MM.1S (cell line): Measurements from ENCODE around the gene MED20.

Source experiments
- DNase-seq: peaks from one replicate; pipeline ENCODE4 v3.0.0-alpha.2; 2015
- H2AFZ ChIP-seq: fragments of 300-600 bp; sonication (generic); 2 replicates; pipeline ENCODE4 v1.6.0; 2016; ENCODE audit warnings: antibody characterized with exemption, low read length
- H3F3A ChIP-seq: fragments of 300-600 bp; sonication (generic); 2 replicates; pipeline ENCODE4 v1.6.1; 2016; ENCODE audit warnings: mild to moderate bottlenecking, antibody characterized with exemption, low read length, moderate library complexity, mixed read lengths; ENCODE audit not compliant: insufficient read depth
- H3K27ac ChIP-seq: fragments of 300-600 bp; sonication (generic); 2 replicates; pipeline ENCODE4 v1.5.1; 2016; ENCODE audit warnings: mild to moderate bottlenecking, low read length
- H3K27me3 ChIP-seq: fragments of 300-600 bp; sonication (generic); replicated peaks from 2 replicates; pipeline ENCODE4 v1.6.0; 2016; ENCODE audit warnings: low read length; ENCODE audit not compliant: insufficient read depth
- H3K36me3 ChIP-seq: fragments of 300-600 bp; sonication (generic); replicated peaks from 2 replicates; pipeline ENCODE4 v1.6.1; 2016; ENCODE audit warnings: mild to moderate bottlenecking, low read length, mixed read lengths; ENCODE audit not compliant: insufficient read depth
- H3K4me1 ChIP-seq: fragments of 300-600 bp; sonication (generic); 2 replicates; pipeline ENCODE4 v1.6.1; 2016; ENCODE audit warnings: low read length, mixed read lengths
- H3K4me2 ChIP-seq: fragments of 300-600 bp; sonication (generic); 2 replicates; pipeline ENCODE4 v1.6.0; 2016; ENCODE audit warnings: low read depth, low read length
- H3K4me3 ChIP-seq: fragments of 300-600 bp; sonication (generic); 2 replicates; pipeline ENCODE4 v1.5.1; 2016; ENCODE audit warnings: low read length, mixed read lengths
- H3K79me2 ChIP-seq: fragments of 300-600 bp; sonication (generic); 2 replicates; pipeline ENCODE4 v1.6.1; 2016; ENCODE audit warnings: mixed run types, low read length, mixed read lengths
- H3K9ac ChIP-seq: fragments of 300-600 bp; sonication (generic); 2 replicates; pipeline ENCODE4 v1.6.1; 2016; ENCODE audit warnings: low read length, mixed read lengths
- H3K9me2 ChIP-seq: fragments of 300-600 bp; sonication (generic); replicated peaks from 2 replicates; pipeline ENCODE4 v1.6.1; 2016; ENCODE audit warnings: mild to moderate bottlenecking, low read length, mixed read lengths; ENCODE audit not compliant: insufficient read depth
- H3K9me3 ChIP-seq: fragments of 300-600 bp; sonication (generic); replicated peaks from 2 replicates; pipeline ENCODE4 v1.6.1; 2016; ENCODE audit warnings: mild to moderate bottlenecking, low read length, mixed read lengths; ENCODE audit not compliant: insufficient read depth
- H4K20me1 ChIP-seq: fragments of 300-600 bp; sonication (generic); 2 replicates; pipeline ENCODE4 v1.6.1; 2016; ENCODE audit warnings: mild to moderate bottlenecking, low read length, moderate library complexity, mixed read lengths; ENCODE audit not compliant: insufficient read depth
- CTCF ChIP-seq: fragments of 300-600 bp; sonication (generic); IDR thresholded peaks from 2 replicates; pipeline ENCODE4 v1.5.1; 2016; ENCODE audit warnings: antibody characterized with exemption, low read length, mixed read lengths
- EZH2 ChIP-seq: fragments of 300-600 bp; sonication (generic); optimal IDR thresholded peaks from 2 replicates; pipeline ENCODE3; 2017; ENCODE audit warnings: low read depth, mild to moderate bottlenecking, antibody characterized with exemption, low read length, mixed read lengths
- EZH2phosphoT487 ChIP-seq: fragments of 300-600 bp; sonication (generic); IDR thresholded peaks from 2 replicates; pipeline ENCODE4 v1.6.1; 2018; ENCODE audit warnings: antibody characterized with exemption, low read length

Gene MED20

GRCh38 chr6:41958022-41958856 lies 37.3 kb upstream of the MED20 start:
- H3F3A ChIP-seq = no peaks in the 10 kb centered on the region
- H3K9me2 ChIP-seq = no peaks in the 10 kb centered on the region
- H3K27ac ChIP-seq = no peak overlapping the region

GRCh38 chr6:41957117-41957516 lies 36.2 kb upstream of the MED20 start:
- no peaks in the 10 kb centered on the region for H3K79me2 ChIP-seq
- H3K4me3 ChIP-seq = no peak overlapping the region
- no peaks in the 10 kb centered on the region for H3K9me3 ChIP-seq
- H3K4me2 ChIP-seq = no peak overlapping the region
- TF ChIP-seq EZH2phosphoT487 (no peak), EZH2 (no peak), CTCF (no peak)
- no peaks in the 10 kb centered on the region for H3K27me3 ChIP-seq
- H3K27ac ChIP-seq = no peak overlapping the region
- no peaks in the 10 kb centered on the region for H3F3A ChIP-seq
- H3K4me1 ChIP-seq = no peaks in the 10 kb centered on the region
- H2AFZ ChIP-seq = no peak overlapping the region
- no peaks in the 10 kb centered on the region for H3K36me3 ChIP-seq
- H3K9ac ChIP-seq = no peak overlapping the region
- DNase-seq = no peak
- no peaks in the 10 kb centered on the region for H3K9me2 ChIP-seq
- H4K20me1 ChIP-seq = no peaks in the 10 kb centered on the region

More at GRCh38 chr6:41958022-41958856, 37.3 kb upstream of the MED20 start:
- H3K27me3 ChIP-seq = no peaks in the 10 kb centered on the region
- no peaks in the 10 kb centered on the region for H4K20me1 ChIP-seq
- H3K4me2 ChIP-seq = no peak overlapping the region
- no peak overlapping the region for H3K4me3 ChIP-seq
- no peaks in the 10 kb centered on the region for H3K9me3 ChIP-seq
- no peak overlapping the region for H3K9ac ChIP-seq
- H3K36me3 ChIP-seq = no peaks in the 10 kb centered on the region
- no peak for DNase-seq
- no peaks in the 10 kb centered on the region for H3K4me1 ChIP-seq
- TF ChIP-seq EZH2 (no peak), CTCF (no peak), EZH2phosphoT487 (no peak)
- no peaks in the 10 kb centered on the region for H3K79me2 ChIP-seq
- H2AFZ ChIP-seq = no peak overlapping the region

DNA sequence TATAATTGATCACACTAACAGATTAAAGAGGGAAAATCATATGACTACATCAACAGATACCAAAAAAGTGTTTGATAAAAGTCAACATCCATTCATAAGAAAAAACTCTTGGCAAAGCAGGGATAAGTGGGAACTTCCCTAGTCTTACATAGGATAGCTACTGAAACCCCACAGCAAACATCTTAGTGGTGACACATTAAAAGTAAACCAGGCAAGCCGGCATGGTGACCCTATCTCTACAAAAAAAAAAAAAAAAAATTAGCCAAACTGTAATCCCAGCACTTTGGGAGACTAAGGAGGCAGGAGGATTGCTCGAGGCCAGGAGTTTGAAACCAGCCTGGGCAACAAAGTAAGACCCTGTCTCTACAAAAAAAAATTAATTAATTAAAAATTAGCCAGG lies 34.5 kb upstream of the MED20 start:
- no peak for DNase-seq
- Histone ChIP-seq H3K4me2 (no peak overlapping the region), H4K20me1 (no peaks in the 10 kb centered on the region), H3K27ac (no peak overlapping the region), H3K36me3 (no peaks in the 10 kb centered on the region), H2AFZ (no peak overlapping the region), H3K9me3 (no peaks in the 10 kb centered on the region), H3F3A (no peaks in the 10 kb centered on the region), H3K4me3 (no peak overlapping the region), H3K79me2 (no peaks in the 10 kb centered on the region), H3K9ac (no peak overlapping the region), H3K27me3 (no peaks in the 10 kb centered on the region), H3K4me1 (no peaks in the 10 kb centered on the region), H3K9me2 (no peaks in the 10 kb centered on the region)
- TF ChIP-seq EZH2 (no peak), CTCF (no peak), EZH2phosphoT487 (no peak)
